ENCODE results near the gene AMDHD1.

AMDHD1 gene

GRCh38 chr12:95940514-95940913 is 2.6 kb upstream of the AMDHD1 start:
- Histone ChIP-seq H3K27ac (ENCODE audit: low read length, poor library complexity, severe bottlenecking) (no peak overlapping the region), H3K4ac (ENCODE audit: low read depth in 1 of 2, low read length in 2 of 2) (no peak overlapping the region), H3K18ac (ENCODE audit: low read depth in 1 of 2, low read length in 2 of 2) (no peak overlapping the region), H2BK5ac (ENCODE audit: low read depth, low read length, poor library complexity, severe bottlenecking) (no peak overlapping the region), H3K4me1 (ENCODE audit: control insufficient read depth, insufficient read depth, low read depth, low read length) (peaks cover 6% of the 10 kb centered on the region), H2AK5ac (ENCODE audit: low read length, severe bottlenecking) (no peak overlapping the region), H3K14ac (ENCODE audit: low read length in 2 of 2) (no peak overlapping the region), H4K91ac (ENCODE audit: low read length) (no peak overlapping the region), H3K27me3 (ENCODE audit: control insufficient read depth in 1 of 2, insufficient read depth in 1 of 2, low read length in 2 of 2) (peaks cover 4 to 7% of the 10 kb centered on the region in 2 experiments), H2BK12ac (ENCODE audit: low read length in 2 of 2) (no peak overlapping the region), H3K9me3 (ENCODE audit: control insufficient read depth, low read length) (no peaks in the 10 kb centered on the region), H2BK15ac (ENCODE audit: low read depth, poor library complexity, severe bottlenecking) (no peak overlapping the region), H3K9ac (ENCODE audit: low read length) (no peak overlapping the region), H3K79me1 (replicated peaks; ENCODE audit: low read length, poor library complexity, severe bottlenecking) (no peaks in the 10 kb centered on the region), H2BK120ac (ENCODE audit: low read depth, low read length) (no peak overlapping the region), H3K36me3 (ENCODE audit: control insufficient read depth in 1 of 2, insufficient read depth in 2 of 2, low read depth in 1 of 2, low read length in 2 of 2) (no peaks in the 10 kb centered on the region), H3K23ac (ENCODE audit: low read length in 2 of 2) (no peak overlapping the region), H4K8ac (ENCODE audit: low read length) (no peak overlapping the region), H3K4me2 (ENCODE audit: low read length, poor library complexity, severe bottlenecking) (no peak overlapping the region), H2AFZ (ENCODE audit: low read depth, low read length) (no peak overlapping the region), H3K4me3 (ENCODE audit: insufficient read depth in 1 of 2, low read depth in 1 of 2, low read length in 2 of 2) (no peak overlapping the region)
- WGBS: 45% methylated on average over 4 of the region's 6 CpGs
- DNase-seq: no peak

DNA sequence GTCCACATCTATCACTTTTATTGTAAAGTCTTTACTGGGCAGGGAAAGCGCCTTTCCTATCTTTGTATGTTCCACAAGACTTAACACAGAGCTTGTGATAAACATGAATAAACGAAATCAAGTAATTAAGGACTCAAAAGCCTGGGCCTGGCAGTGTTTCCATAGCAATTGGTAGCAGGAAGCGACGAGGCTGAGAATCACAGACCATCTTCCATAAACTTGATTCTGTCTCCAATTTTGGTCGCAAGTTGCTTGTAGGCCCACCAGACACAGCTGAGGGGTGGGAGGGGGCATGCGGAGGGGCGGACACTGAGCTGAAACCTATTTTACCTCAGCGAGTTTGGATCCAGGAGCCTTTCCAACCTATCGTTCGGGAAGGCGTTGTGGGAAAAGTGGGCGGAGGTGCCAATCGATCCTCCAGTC is 1.0 kb upstream of the AMDHD1 start:
- no peak for DNase-seq
- peak overlapping the region; percentile 72 to 84 for H3K4me3 ChIP-seq (ENCODE audit: insufficient read depth in 1 of 2, low read depth in 1 of 2, low read length in 2 of 2)
- H3K79me1 ChIP-seq (replicated peaks; ENCODE audit: low read length, poor library complexity, severe bottlenecking): no peaks in the 10 kb centered on the region
- no peaks in the 10 kb centered on the region for H3K9me3 ChIP-seq (ENCODE audit: control insufficient read depth, low read length)
- no peaks in the 10 kb centered on the region for H3K36me3 ChIP-seq (ENCODE audit: control insufficient read depth in 1 of 2, insufficient read depth in 2 of 2, low read depth in 1 of 2, low read length in 2 of 2)
- H2BK12ac ChIP-seq (ENCODE audit: low read length in 2 of 2): no peak overlapping the region
- H4K8ac ChIP-seq (ENCODE audit: low read length): peak overlapping the region; percentile 37
- H3K18ac ChIP-seq (ENCODE audit: low read depth in 1 of 2, low read length in 2 of 2): no peak overlapping the region
- H4K91ac ChIP-seq (ENCODE audit: low read length): no peak overlapping the region
- no peak overlapping the region for H3K23ac ChIP-seq (ENCODE audit: low read length in 2 of 2)
- no peak overlapping the region for H2BK5ac ChIP-seq (ENCODE audit: low read depth, low read length, poor library complexity, severe bottlenecking)
- no peak overlapping the region for H2AFZ ChIP-seq (ENCODE audit: low read depth, low read length)
- H3K9ac ChIP-seq (ENCODE audit: low read length): peak overlapping the region; percentile 88
- H3K4ac ChIP-seq (ENCODE audit: low read depth in 1 of 2, low read length in 2 of 2): no peak overlapping the region
- peaks cover 5 to 7% of the 10 kb centered on the region in 2 experiments for H3K27me3 ChIP-seq (ENCODE audit: control insufficient read depth in 1 of 2, insufficient read depth in 1 of 2, low read length in 2 of 2)
- H3K4me2 ChIP-seq (ENCODE audit: low read length, poor library complexity, severe bottlenecking): peak overlapping the region; percentile 96
- H2BK120ac ChIP-seq (ENCODE audit: low read depth, low read length): no peak overlapping the region
- peaks cover 6% of the 10 kb centered on the region for H3K4me1 ChIP-seq (ENCODE audit: control insufficient read depth, insufficient read depth, low read depth, low read length)
- WGBS: 10% methylated on average over 12 of the region's 13 CpGs
- H3K14ac ChIP-seq (ENCODE audit: low read length in 2 of 2): no peak overlapping the region
- no peak overlapping the region for H2BK15ac ChIP-seq (ENCODE audit: low read depth, poor library complexity, severe bottlenecking)
- H2AK5ac ChIP-seq (ENCODE audit: low read length, severe bottlenecking): no peak overlapping the region
- no peak overlapping the region for H3K27ac ChIP-seq (ENCODE audit: low read length, poor library complexity, severe bottlenecking)

DNA sequence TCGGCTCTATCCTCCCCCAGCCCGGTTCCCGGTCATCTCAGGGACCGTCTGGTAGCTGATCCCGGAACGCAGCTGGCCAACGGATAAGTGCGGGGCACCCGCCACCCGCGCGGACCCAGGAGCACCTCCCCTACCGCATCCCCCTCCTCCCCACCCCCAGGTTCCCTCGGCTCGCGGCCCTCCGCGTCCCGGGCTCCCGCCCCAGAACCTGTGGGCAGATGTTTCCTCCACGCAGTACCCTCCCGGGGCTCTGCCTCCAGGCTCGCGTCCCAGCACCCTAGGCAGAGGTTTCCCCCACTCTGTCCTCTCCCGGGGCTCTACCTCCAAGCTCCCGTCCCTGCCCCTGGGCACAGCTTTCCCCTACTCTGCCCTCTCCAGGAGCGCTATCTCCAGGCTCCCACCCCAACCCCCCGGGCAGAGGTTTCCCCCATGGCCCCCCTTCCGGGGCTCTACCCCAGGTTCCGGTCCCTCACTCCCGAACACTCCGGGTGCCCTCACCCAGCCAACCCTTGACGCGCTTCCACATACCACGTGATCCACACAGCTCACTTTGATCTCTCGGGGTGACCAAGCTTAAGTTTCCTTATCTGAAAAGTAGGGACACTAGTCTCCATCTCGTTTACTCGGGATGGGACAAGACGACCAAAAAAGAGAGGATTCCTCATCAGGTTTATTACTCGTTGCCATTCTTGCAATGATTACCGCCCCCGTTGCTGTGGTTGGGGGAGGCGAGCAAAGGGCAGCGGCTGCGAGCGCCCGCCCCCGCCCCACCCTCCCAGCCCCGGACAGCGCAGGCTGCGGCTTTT is 404 bp upstream of the AMDHD1 start, which contains the start of gene CCDC38:
Gene CCDC38, minus strand, starts transcription at position 91 of the 806 bp plus-strand sequence. CDS start 6,105 bp downstream, outside the sequence.
- peak within 1 kb of the TSS; percentile 55 for H2AFZ ChIP-seq (ENCODE audit: low read depth, low read length)
- H3K4ac ChIP-seq (ENCODE audit: low read depth in 1 of 2, low read length in 2 of 2): no peak within 1 kb of the TSS
- peaks cover 5 to 7% of the 10 kb centered on the region in 2 experiments for H3K27me3 ChIP-seq (ENCODE audit: control insufficient read depth in 1 of 2, insufficient read depth in 1 of 2, low read length in 2 of 2)
- peak within 1 kb of the TSS; percentile 88 for H3K9ac ChIP-seq (ENCODE audit: low read length)
- peak within 1 kb of the TSS; percentile 43 to 67 for H3K18ac ChIP-seq (ENCODE audit: low read depth in 1 of 2, low read length in 2 of 2)
- H3K9me3 ChIP-seq (ENCODE audit: control insufficient read depth, low read length): no peaks in the 10 kb centered on the region
- H3K14ac ChIP-seq (ENCODE audit: low read length in 2 of 2): no peak within 1 kb of the TSS
- H2BK12ac ChIP-seq (ENCODE audit: low read length in 2 of 2): peak within 1 kb of the TSS in 1 of 2 experiments; percentile 49
- no peak within 1 kb of the TSS for H3K27ac ChIP-seq (ENCODE audit: low read length, poor library complexity, severe bottlenecking)
- peak within 1 kb of the TSS; percentile 78 for H4K91ac ChIP-seq (ENCODE audit: low read length)
- H3K79me1 ChIP-seq (replicated peaks; ENCODE audit: low read length, poor library complexity, severe bottlenecking): no peaks in the 10 kb centered on the region
- H3K4me2 ChIP-seq (ENCODE audit: low read length, poor library complexity, severe bottlenecking): peak within 1 kb of the TSS; percentile 96
- no peak within 1 kb of the TSS for H3K23ac ChIP-seq (ENCODE audit: low read length in 2 of 2)
- H3K4me3 ChIP-seq (ENCODE audit: insufficient read depth in 1 of 2, low read depth in 1 of 2, low read length in 2 of 2): peak within 1 kb of the TSS; percentile 75 to 84
- DNase-seq: peak; percentile 68
- peak within 1 kb of the TSS; percentile 96 for H4K8ac ChIP-seq (ENCODE audit: low read length)
- peak within 1 kb of the TSS; percentile 49 for H2BK5ac ChIP-seq (ENCODE audit: low read depth, low read length, poor library complexity, severe bottlenecking)
- H3K4me1 ChIP-seq (ENCODE audit: control insufficient read depth, insufficient read depth, low read depth, low read length): peaks cover 6% of the 10 kb centered on the region
- WGBS: under 1% methylated on average over 51 of the region's 51 CpGs
- H2BK120ac ChIP-seq (ENCODE audit: low read depth, low read length): peak within 1 kb of the TSS; percentile 80
- H2BK15ac ChIP-seq (ENCODE audit: low read depth, poor library complexity, severe bottlenecking): peak within 1 kb of the TSS; percentile 89
- H3K36me3 ChIP-seq (ENCODE audit: control insufficient read depth in 1 of 2, insufficient read depth in 2 of 2, low read depth in 1 of 2, low read length in 2 of 2): no peaks in the 10 kb centered on the region
- H2AK5ac ChIP-seq (ENCODE audit: low read length, severe bottlenecking): no peak within 1 kb of the TSS

DNA sequence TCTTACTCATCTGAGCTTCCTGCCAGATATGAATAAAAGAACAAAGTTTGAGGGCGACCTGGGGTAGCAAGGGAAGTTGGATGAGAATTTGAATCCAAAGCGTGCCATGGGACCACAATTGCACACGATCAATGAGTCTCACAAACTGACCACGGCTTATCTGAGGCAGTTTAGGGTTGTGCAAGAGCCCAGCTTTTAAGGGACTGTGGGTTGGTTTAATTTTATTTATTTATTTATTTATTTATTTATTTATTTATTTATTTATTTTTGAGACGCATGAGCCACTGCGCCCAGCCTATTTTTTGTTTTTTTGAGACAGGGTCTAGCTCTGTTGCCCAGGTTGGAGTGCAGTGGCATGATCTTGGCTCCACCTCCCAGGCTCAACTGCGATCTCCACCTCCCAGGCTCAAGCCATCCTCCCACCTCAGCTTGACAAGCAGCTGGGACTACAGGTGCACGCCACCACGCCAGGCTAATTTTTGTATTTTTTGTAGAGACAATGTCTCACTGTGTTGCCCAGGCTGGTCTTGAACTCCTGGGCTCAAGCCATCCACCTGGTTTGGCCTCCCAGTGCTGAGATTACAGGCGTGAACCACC is 1.1 kb downstream of the AMDHD1 start:
- H2BK5ac ChIP-seq (ENCODE audit: low read depth, low read length, poor library complexity, severe bottlenecking): no peak overlapping the region
- H3K4me1 ChIP-seq (ENCODE audit: control insufficient read depth, insufficient read depth, low read depth, low read length): peaks cover 6% of the 10 kb centered on the region
- H4K8ac ChIP-seq (ENCODE audit: low read length): no peak overlapping the region
- WGBS: 78% methylated on average over 8 of the region's 10 CpGs
- H2BK15ac ChIP-seq (ENCODE audit: low read depth, poor library complexity, severe bottlenecking): no peak overlapping the region
- H3K23ac ChIP-seq (ENCODE audit: low read length in 2 of 2): no peak overlapping the region
- peaks cover 6 to 7% of the 10 kb centered on the region in 2 experiments for H3K27me3 ChIP-seq (ENCODE audit: control insufficient read depth in 1 of 2, insufficient read depth in 1 of 2, low read length in 2 of 2)
- no peak overlapping the region for H2BK12ac ChIP-seq (ENCODE audit: low read length in 2 of 2)
- no peak overlapping the region for H3K4ac ChIP-seq (ENCODE audit: low read depth in 1 of 2, low read length in 2 of 2)
- H2BK120ac ChIP-seq (ENCODE audit: low read depth, low read length): no peak overlapping the region
- no peak overlapping the region for H2AK5ac ChIP-seq (ENCODE audit: low read length, severe bottlenecking)
- H3K79me1 ChIP-seq (replicated peaks; ENCODE audit: low read length, poor library complexity, severe bottlenecking): no peaks in the 10 kb centered on the region
- H2AFZ ChIP-seq (ENCODE audit: low read depth, low read length): no peak overlapping the region
- H3K14ac ChIP-seq (ENCODE audit: low read length in 2 of 2): no peak overlapping the region
- H3K18ac ChIP-seq (ENCODE audit: low read depth in 1 of 2, low read length in 2 of 2): no peak overlapping the region
- H3K4me2 ChIP-seq (ENCODE audit: low read length, poor library complexity, severe bottlenecking): no peak overlapping the region
- no peak for DNase-seq
- no peak overlapping the region for H3K9ac ChIP-seq (ENCODE audit: low read length)
- no peak overlapping the region for H4K91ac ChIP-seq (ENCODE audit: low read length)
- H3K4me3 ChIP-seq (ENCODE audit: insufficient read depth in 1 of 2, low read depth in 1 of 2, low read length in 2 of 2): no peak overlapping the region
- no peak overlapping the region for H3K27ac ChIP-seq (ENCODE audit: low read length, poor library complexity, severe bottlenecking)
- no peaks in the 10 kb centered on the region for H3K36me3 ChIP-seq (ENCODE audit: control insufficient read depth in 1 of 2, insufficient read depth in 2 of 2, low read depth in 1 of 2, low read length in 2 of 2)
- no peaks in the 10 kb centered on the region for H3K9me3 ChIP-seq (ENCODE audit: control insufficient read depth, low read length)

Measured in mesenchymal stem cell (in vitro differentiated cells and primary cell).